ENCODE results near the gene TRIO.

The TRIO gene

DNA sequence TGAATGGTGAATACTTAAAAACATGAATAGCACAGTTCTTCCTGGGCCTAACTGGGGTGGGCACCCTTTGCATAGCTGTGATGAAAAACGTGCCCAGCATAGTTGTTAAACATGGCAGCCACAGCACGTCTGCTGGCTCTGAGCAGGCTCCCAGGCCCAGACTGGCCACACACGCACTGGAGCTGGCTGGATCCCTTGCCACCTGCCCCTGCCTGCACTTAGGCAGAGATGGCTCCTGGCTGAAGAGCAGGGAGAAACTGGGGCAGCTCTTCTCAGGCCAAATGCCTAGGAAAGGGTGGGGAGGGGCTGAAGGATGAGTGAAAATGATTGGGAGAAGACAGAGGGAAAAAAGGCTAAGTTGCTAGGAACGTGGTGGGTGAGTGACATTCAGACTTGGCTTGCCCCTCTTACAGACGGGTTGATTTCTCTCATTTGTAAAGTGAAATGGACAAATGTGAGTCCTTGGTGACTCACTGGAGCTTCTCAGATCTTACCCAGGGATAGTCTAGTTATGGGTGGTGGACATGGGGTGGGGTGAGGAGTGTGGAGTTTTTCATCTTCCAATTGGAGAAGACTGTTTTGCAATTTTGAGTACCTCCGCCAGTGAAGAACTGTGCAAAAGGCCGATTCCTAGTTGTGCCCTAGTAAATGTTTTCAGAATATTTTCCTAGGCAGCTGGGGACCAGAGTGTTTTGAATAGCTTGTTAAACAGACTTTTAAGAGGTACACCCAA, 42.4 kb downstream of the TRIO start:
- no peak for DNase-seq (ENCODE audit: low spot score)

- DNase-seq (ENCODE audit: low spot score), result no peak
Measured at GRCh38 chr5:14186059-14186830, 43.1 kb downstream of the TRIO start.

GRCh38 chr5:14187157-14187556, 44.0 kb downstream of the TRIO start:
- no peak for DNase-seq (ENCODE audit: low spot score)

DNA sequence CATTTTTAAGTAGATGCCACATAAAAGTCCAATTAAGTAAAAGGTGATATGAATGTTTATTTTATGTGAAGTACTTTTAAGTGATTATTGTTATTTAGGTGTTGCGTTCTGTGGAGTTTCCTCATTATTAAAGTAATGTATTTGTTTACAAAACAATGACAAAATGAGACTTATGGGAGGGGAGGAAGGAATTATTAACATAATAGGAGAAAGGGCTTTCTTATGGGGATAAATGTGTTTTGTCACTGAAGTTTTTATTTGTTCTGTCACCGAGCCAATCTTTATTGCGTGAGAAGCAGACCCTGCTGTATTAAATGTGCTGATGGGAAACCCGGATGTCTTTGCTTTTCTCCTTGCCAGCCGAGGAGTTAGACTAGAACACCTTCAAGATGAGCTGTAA, 44.5 kb downstream of the TRIO start:
- DNase-seq (ENCODE audit: low spot score), result no peak

DNA sequence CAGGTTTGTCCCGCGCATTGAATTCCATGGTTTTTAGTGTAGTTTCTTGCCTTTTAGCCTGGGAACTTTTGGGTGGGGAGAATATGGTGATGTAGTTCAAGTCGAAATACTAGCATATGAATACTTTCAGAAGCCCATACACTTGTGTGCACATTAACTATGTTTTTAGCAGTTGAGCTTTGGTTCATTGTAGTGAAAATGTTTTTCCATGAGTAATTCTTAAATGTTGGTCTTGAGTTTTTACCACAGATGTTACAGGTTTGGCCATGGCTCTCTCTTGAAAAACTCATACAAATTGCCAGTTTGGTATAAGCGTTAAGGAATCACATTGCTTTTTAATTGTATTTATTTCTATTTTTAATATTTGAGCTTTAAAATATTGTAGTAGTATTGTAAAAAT, 45.6 kb downstream of the TRIO start:
- no peak for DNase-seq (ENCODE audit: low spot score)

- no peak for DNase-seq (ENCODE audit: low spot score)
Measured at GRCh38 chr5:14189680-14190079, 46.5 kb downstream of the TRIO start.

DNA sequence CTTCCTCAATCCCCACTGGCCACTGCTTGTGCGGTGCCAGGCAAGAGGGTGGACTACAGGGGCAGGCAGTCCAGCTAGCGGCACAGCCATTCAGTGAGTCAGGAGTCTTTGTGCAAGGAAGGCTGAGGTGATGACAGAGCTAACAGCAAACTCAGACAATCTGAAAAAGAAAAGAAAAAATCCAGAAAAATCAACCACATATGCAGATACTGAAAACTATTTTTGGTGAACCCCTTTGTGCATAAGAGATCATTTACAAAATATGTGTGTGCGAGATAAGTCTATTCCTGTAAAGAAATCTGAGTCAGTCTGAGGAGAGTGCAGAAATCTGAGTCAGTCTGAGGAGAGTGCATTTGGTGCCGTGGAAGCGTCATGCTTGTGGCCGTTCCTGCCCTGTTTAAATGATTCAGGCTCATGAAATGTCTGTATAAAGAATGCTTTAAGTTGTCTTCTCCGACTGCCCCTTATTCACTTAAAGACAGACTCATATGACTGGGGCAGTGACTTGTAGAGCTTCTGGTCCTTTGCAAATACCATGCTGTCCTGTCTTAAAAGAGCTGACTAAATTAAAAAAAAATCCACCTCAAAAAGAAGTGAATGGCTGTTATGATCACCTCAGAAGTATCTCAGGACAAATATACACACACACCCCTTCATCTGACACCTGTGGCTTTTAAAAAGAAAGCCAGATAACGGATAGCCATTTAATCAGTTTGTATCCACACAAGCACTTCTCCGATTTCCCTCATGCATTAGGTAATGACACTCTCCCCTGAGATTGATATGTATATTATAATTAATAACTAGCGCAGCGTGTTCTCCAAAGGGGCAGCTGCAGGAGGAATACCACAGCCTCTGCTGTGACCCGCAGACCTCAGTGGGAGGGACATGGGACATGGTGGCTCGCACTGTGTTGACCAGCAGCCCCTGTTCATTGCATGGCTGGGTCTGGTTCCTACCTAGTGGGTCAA, 47.3 kb downstream of the TRIO start:
- DNase-seq (ENCODE audit: low spot score), result no peak

DNA sequence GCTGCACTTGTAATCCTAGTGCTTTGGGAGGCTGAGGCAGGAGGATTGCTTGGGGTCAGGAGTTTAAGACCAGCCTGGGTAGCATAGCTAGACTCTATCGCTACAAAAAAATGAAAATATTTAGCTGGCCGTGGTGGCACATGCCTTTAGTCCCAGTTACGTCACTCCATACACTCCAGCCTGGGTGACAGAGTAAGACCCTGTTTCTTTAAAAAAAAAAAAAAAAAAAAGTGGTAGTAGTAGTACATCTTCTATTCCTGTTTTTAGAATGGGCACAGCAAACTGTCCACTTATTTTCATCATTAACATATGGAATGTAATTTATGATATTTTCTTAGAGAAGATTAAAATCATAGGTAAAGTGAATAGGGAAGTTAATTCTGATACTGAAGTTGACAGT, 48.2 kb downstream of the TRIO start:
- no peak for DNase-seq (ENCODE audit: low spot score)

- no peak for DNase-seq (ENCODE audit: low spot score)
Measured at GRCh38 chr5:14193496-14193895, 50.4 kb downstream of the TRIO start.

- no peak for DNase-seq (ENCODE audit: low spot score)
Measured at GRCh38 chr5:14195588-14195987, 52.4 kb downstream of the TRIO start.

DNA sequence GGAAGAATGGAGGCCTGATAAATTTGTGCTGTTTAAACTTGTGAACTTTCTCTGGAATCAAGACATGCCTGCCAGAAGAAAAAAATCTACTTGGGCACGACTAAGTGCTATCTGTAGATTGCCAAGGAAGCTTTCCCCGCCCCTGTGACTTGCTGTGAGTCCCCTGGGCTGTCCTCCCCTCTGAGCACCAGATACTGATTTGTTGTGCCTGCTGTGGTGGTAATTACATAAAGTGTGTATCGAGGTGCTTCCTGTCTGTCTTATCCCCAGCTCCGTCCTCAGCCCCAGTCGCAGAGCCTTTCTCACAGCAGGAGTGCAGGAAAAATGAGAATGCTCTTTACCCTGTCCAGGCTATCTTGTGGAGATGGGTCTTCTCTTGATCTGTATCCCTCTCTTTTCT, 53.9 kb downstream of the TRIO start:
- DNase-seq (ENCODE audit: low spot score), result no peak

GRCh38 chr5:14199902-14200301, 56.8 kb downstream of the TRIO start:
- DNase-seq (ENCODE audit: low spot score), result no peak

DNA sequence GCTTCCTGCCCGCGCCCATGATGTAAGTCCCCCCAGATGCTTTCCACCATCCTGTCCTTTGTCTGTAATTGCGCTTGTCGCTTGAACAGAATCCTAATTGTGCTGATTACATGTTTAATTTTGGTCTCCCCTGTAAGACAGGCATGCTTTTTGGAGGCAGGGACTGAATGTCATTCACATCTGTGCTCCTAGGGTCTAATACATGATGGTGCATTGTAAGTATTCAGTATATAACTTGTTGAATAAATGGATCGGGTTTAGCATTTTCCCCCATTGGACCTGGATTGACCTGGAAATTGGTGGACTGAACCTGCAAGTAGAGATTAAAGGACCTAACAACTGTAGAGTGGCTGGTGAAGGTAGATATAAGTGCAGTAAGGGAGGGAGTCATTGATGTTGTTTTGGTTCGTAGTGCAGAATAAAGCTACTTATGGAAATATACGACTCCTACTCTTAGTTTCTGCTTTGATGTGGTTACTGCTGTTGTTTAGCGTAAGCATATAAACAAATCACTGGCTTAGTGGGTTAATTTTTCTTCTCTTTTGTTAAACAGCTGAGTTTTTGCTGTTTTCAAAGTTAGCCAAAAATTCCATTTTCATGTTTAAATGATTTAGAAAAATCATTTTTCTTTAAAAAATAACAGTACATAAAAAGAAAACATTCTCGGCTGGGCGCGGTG, 57.3 kb downstream of the TRIO start:
- DNase-seq (ENCODE audit: low spot score), result no peak

DNA sequence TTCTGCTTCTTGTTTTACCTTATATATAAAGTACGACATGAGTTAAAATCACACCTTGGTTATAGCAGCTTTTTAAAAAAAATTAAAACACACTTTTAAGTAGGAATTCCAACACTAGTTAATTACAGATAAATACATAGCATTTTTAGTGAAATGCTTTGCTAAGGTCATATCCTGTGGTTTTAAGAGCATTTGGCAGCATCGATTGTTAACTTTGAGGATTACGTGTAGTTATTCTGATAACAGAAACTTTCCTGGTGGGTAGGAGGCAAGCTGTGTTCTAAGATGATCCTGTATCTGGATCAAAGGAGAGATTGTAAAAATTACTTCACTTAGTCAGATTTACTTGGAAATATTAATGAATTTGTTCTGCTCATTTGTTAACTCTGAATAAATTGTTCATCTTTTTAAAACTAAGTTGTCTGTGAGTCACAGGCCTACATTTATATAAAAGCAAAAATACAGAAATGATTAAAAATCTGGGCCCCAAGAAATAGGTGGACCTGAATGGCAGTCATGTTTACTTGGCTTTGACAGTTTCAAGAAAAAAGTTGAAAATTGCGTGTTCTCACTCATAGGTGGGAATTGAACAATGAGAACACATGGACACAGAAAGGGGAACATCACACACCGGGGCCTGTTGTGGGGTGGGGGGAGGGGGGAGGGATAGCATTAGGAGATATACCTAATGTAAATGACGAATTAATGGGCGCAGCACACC, 58.3 kb downstream of the TRIO start:
- no peak for DNase-seq (ENCODE audit: low spot score)

DNA sequence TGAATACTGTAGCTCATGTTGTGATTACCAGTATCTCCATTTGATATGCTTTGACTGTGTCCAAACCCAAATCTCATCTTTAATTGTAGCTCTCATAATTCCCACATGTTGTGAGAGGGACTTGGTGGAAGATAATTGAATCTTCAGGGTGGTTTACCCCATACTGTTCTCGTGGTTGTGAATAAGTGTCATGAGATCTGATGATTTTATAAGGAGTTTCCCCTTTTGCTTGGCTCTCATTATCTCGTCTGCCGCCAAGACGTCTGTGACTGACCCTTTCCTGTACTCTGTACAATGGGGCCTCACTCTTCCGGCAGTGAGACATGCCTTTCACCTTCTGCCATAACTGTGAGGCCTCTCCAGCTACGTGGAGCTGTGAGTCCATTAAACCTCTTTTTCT, 59.3 kb downstream of the TRIO start:
- no peak for DNase-seq (ENCODE audit: low spot score)

- DNase-seq (ENCODE audit: low spot score), result no peak
Measured at GRCh38 chr5:14204011-14204670, 61.0 kb downstream of the TRIO start.

GRCh38 chr5:14204785-14205321, 61.7 kb downstream of the TRIO start:
- peak; percentile 65 for DNase-seq (ENCODE audit: low spot score)

- no peak for DNase-seq (ENCODE audit: low spot score)
Measured at GRCh38 chr5:14206028-14206725, 63.0 kb downstream of the TRIO start.

GRCh38 chr5:14207428-14207827, 64.3 kb downstream of the TRIO start:
- peak; percentile 49 for DNase-seq (ENCODE audit: low spot score)

Data from NAMALWA (cell line).